Occipital lobe (tissue), 2 donors: ENCODE results near the gene WTAP. TPM values are rescaled to one million over a fixed set of nuclear protein-coding genes. Genes with fewer than 3 reads are reported as not detected.
A peak's percentile ranks its signal among the peaks of the same experiment; 100 is the strongest.
"Not testable (repeated sequence)": the region's sequence is repeated elsewhere in the genome, so short reads cannot be mapped to it uniquely, and the experiment has no call there.

Source experiments
- DNase-seq: peaks from one replicate; lab custom pipeline; 2025; lab: John Stamatoyannopoulos, UW
- total RNA-seq: library from RNA; depleted of rRNA; stranded (reverse); fragments of >200 nt; gene quantifications from one replicate; pipeline ENCODE4 v1.2.3, GENCODE V29; 2014

WTAP gene
- total RNA-seq, 1 donor from 2014 or later: 147 TPM

DNA sequence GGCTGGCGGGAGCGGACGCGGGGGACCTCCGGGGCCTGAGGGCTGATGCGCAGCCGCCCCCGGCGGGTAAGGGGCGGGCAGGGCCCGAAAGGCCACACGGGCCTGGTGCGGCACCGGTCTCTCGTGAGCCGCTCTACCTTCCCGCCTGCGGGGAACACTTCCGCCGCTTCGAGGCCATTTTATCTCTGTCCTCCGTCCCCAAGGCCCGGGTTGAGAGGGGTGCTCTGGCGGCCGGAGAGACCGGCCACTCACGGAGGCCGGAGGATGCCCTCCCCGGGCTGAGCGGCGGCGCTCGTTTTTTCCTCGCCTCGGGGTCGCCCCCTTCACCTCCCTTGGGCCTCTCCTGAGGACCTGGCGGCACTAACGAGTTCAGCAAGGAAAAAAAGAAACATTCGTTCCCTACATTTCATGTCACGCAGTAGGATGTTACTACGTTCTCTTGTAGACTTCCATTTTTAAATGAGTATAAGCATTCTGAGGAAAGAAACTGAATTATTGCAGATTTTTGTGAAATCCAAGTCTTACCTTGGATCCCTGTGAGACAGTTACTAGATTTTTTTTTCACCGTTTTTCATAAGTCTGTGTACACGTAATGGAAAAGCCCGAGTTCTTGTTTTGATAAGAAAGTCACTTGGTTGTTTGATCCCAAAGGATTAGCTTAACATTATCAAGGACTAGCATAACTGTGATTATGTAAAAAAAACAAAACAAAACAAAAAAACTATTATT, 575 bp downstream of the WTAP start:
- peak; percentile 80 for DNase-seq

DNA sequence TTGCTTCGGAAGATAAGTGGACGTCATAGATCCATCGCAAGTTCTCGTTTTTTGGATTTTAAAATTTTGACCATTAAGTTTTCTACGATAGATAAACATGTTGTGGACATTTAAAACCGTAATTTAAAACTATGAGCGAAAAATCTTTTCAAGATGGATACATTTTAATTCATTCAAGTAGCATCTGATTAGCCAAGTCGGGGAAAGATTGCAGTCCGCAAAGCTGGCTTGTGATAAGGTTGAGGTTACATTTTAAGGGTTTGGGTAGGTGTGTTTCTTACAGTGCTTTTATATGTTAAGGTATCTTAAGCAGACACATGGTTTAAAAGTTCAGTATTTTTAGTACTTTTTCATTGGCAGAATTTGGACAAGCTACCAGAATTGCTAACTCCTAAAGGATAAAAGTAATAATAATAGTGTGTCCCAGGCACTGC, 1.2 kb downstream of the WTAP start:
- DNase-seq: no peak

DNA sequence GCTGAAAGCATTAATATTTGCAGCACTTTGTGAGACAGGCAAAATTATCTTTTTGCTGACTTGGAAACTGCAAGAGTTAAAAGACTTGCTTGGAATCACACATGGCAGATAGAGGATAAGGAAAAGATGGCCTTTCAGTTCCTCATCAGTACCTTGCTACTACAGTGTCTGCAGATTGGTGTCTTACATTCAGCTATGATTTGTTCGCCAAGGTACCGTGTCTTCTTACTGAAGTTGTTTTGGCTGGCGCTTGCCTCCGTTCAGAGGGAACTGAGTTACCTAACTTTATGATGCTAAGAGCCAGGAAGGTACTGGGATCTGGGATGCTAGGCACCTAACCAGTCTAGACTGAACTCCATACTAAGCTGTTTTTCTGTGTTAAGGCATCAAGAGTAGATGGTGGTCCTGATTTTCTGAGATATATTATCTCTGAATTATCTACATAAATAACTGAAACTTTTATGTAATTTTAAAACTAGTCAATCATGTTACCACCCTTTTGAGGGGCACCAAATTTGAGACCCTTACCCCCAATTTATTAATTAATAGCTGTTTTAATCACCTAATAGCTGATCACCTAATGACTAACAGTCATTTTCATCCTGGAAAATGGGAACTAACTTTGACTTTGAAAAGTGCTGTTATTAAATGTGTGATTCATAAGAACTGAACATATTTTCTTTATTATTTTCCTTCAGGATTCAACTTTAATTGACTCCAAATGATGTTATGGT, 2.5 kb downstream of the WTAP start:
- no peak for DNase-seq

- no peak for DNase-seq
These were observed 3.0 kb downstream of the WTAP start for GRCh38 chr6:159730332-159730676.

DNA sequence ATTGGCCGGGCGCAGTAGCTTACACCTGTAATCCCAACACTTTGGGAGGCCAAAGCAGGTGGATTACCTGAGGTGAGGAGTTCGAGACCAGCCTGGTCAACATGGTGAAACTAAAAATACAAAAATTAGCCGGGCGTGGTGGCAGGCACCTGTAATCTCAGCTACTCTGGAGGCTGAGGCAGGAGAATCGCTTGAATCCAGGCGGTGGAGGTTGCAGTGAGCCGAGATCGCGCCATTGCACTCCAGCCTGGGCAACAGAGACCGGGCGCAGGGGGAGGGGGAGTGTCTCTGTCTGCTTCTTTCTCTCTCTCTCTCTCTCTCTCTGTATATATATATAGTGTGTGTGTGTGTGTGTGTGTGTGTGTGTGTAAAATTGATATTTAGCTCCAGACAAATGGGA, 5.2 kb downstream of the WTAP start:
- not testable (repeated sequence) for DNase-seq

GRCh38 chr6:159733395-159733794, 6.1 kb downstream of the WTAP start:
- not testable (repeated sequence) for DNase-seq

DNA sequence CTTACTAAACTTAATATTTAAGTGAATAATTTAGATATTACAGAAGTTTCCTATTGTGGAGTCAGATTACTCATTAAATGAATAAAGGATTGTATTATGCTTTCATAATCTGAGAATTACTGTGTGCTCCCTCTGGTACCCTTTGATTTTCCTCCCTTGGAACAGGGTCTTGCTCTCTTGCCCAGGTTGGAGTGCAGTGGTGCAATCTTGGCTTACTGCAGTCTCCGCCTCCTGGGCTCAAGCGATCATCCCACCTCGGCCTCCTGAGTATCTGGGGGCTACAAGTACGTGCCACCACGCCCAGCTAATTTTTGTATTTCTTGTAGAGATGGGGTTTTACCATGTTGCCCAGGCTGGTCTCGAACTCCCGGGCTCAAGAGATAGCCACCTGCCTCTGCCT, 9.6 kb downstream of the WTAP start:
- no peak for DNase-seq

DNA sequence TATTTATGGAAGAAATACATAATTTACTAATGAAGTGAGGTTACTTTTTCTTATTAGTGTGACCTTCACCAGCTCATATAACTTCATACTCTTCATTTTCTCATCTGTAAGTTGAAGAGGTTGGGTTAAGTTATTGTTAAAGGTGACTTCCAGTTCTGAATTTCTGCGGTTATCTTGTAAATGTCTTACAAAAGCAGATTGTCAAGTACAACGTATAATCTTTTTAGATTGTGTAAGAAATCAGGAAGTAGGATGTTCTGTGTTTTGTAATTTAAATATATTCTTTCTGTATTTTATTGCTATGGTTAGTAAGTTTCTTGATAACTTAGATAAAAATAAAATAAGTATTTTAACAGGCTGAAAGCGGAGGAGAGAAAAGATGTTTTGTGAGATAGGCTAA, 12.0 kb downstream of the WTAP start:
- no peak for DNase-seq

GRCh38 chr6:159742165-159742564, 14.9 kb downstream of the WTAP start:
- DNase-seq: no peak

DNA sequence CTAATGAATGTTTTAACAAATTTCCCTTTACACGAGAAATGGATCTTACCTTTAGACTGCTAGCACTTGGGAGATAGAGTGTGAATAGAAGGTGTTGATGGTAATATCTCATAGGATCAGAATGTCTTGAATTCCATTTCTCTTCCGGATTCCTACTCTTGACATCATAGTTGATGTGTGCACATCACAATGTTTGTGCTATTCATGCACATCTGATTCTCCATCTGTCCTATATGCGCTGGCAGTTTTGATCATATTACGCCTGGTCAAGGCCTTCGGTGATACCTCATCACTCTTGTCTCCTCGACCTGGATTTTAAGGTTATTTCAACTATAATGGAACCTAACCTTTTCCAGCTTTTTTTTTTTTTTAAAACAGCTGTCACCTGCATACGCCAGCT, 17.8 kb downstream of the WTAP start:
- DNase-seq: no peak

GRCh38 chr6:159746759-159747158, 19.5 kb downstream of the WTAP start:
- no peak for DNase-seq

DNA sequence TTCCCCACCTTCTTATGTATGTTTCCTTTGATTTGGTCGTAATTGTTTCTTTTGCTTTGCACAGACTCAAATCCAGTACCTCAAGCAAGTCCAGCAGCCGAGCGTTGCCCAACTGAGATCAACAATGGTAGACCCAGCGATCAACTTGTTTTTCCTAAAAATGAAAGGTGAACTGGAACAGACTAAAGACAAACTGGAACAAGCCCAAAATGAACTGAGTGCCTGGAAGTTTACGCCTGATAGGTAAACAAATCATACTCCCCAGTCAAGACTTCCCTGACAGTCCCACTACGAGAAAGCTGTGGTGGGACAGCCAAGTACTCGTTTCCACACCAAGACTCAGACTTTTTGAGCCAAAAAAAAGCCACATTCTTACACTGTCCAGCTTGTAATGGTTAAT, 20.8 kb downstream of the WTAP start:
- not testable (repeated sequence) for DNase-seq

DNA sequence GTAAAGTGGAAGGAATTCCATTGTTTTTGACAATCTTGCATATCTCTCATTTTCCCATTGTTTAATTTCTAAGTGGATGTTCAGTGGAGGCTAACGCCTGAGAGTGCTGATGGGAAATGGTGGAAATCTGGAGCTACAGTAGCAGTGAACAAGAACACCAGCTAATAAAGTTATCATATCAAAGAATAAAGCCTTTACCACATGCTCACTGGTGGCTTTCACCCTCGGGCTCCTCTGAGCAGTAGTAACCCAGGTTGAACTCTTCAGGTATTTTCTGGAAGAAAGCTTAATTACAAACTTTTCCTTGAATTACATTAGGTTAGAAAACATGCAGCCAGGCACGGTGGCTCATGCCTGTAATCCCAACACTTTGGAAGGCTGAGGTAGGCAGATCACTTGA, 24.1 kb downstream of the WTAP start:
- no peak for DNase-seq

DNA sequence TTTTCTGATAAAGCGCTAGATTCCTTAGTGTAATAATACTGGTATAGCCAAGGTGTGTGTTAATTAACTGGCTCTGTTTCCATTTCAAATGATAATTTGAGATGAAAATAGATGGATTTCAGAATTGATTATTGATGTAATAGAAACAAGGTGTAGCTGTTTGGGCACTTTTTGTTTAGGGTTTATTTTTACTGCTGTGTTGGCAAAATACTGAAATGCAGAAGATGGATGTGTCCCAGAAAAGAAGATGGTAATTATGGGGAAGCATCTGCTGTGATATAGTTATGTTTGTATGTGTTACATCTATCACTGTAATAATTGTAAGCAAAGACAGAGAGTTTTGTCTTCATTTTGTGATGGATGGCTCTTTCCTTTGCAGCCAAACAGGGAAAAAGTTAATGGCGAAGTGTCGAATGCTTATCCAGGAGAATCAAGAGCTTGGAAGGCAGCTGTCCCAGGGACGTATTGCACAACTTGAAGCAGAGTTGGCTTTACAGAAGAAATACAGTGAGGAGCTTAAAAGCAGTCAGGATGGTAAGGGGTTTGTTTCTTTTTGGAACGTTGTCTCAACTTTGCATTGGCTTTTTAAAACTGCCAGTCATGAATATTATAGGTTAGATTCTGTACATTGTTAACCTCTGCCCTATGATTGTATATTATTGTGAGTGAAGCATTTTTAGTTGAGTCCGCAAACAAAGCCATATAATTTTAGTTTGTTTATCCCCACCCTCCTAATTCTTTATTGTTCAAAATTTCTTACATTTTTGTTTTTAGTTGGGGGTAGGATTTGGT, 26.0 kb downstream of the WTAP start:
- DNase-seq: no peak

GRCh38 chr6:159754401-159754800, 27.1 kb downstream of the WTAP start:
- no peak for DNase-seq

DNA sequence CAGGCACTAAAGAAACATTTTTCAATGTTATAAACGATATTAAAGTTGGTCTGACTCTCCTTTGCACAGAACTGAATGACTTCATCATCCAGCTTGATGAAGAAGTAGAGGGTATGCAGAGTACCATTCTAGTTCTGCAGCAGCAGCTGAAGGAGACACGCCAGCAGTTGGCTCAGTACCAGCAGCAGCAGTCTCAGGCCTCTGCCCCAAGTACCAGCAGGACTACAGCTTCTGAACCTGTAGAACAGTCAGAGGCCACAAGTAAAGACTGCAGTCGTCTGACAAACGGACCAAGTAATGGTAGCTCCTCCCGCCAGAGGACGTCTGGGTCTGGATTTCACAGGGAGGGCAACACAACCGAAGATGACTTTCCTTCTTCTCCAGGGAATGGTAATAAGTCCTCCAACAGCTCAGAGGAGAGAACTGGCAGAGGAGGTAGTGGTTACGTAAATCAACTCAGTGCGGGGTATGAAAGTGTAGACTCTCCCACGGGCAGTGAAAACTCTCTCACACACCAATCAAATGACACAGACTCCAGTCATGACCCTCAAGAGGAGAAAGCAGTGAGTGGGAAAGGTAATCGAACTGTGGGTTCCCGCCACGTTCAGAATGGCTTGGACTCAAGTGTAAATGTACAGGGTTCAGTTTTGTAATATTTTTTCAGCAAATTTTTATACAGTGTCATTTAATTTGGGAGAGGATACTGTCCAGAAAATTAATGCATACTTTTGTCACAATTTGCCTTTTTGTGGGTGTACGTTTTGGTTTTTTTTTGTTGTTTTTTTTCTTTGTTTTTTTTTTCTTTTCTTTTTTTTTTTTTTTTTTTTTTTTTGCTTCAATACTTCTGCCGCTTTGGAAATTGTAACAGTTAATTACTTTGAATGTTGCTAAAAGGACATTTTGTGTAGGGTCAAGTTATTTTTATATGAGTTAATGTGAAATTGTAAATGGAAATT, 27.9 kb downstream of the WTAP start:
- DNase-seq: peak; percentile 27

- DNase-seq: no peak
These were observed 29.2 kb downstream of the WTAP start for GRCh38 chr6:159756508-159756907.

DNA sequence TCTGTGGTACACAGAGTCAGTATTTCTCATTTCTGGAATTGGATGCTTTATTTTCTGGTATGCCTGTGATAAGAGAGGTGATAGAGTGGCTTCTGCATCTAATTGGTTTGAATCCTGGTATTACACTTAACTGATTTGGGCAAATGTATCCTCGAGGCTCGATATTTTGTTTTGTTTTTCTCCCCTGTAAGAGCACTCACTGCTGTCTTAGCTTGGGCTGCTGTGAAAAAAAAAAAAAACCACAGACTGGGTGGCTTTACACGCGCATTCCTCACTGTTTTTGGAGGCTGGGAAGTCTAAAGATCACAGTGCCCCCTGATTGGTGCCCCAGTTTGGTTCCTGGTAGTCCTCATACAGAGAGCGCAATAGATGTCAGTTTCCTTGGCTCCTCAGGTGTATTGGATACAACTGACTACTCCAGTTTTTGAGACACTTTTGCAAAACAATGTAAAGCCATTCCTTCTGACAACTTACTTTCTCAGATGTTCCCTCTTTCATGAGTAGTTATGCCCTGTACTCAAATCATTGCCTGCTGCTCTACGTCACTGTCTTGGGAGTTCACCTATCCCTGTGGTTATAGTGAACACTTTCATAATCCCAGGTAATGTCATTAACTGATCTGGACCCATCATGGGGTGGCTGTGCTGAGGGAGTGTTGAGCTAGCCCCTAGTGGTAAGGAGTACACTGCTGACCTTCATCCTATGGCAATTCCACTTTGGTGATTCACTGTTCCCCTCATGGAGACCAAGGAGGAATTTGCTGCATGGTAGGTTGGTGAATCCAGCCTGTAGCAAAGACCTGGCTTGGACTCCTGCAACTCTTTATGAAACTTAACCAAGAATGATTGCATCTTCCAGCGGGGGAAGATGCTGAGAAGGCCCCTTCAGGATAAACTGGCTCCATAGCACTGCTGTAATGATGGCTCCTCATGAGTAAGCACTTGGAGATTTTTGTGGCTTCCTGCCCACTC, 31.0 kb downstream of the WTAP start:
- no peak for DNase-seq

DNA sequence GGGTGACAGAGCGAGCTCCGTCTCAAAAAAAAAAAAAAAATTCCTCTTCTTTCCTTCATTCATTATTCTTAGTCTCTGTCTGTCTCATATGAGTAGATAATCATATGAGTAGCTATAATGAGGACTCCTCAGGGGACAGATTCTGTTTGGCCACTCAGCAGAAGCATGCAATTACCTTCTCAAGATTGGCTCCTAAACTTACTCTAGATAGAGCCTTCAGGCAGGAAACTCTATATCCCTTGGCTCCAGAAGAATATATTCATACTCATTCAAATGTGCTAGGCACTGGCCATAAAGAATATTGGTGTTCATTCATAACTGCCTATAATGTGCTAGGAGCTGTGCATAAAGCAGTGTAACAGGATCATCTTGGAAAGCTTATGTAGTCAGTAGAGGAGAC, 32.3 kb downstream of the WTAP start:
- DNase-seq: no peak

DNA sequence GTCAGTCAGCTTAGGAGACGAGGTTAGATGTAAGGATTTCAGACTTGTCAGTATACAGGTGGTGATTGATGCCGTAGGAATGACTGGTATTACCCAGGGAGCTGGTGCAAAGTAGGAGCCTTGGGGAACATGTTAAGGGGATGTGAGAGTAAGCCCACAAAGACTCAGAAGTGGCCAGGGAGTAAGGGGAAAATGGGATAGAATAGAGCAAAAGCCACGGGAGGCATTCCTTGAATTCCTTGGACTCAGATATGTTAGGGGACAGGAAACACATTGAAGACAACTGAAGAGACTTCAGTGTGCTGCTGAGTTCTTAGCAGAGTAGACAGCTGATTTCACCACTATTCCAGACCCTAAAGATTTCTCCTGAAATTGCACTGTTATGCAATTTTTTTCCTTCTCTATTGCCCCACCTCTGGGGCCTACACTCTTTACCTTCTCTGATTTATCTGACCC, 33.3 kb downstream of the WTAP start:
- no peak for DNase-seq
